Measurements from ENCODE around the gene MOV10L1.

Gene MOV10L1

GRCh38 chr22:50210378-50211139 lies 120.8 kb downstream of the MOV10L1 start:
- no peaks in the 10 kb centered on the region for H3K9me3 ChIP-seq (ENCODE audit: control insufficient read depth in 2 of 2, low read length in 2 of 2)
- H3K9ac ChIP-seq (ENCODE audit: low read depth in 1 of 2, low read length in 2 of 2) = no peak overlapping the region
- H3K4me3 ChIP-seq (ENCODE audit: low read length in 2 of 2) = no peak overlapping the region
- no peak overlapping the region for H3K27ac ChIP-seq (ENCODE audit: low read depth in 2 of 2, low read length in 2 of 2)
- H3K4me1 ChIP-seq (ENCODE audit: control insufficient read depth in 2 of 2, insufficient read depth in 2 of 2, low read length in 2 of 2) = peaks cover 0 to 3% of the 10 kb centered on the region in 2 donors
- H3K27me3 ChIP-seq (ENCODE audit: control insufficient read depth in 2 of 2, insufficient read depth in 2 of 2, low read length in 2 of 2) = no peaks in the 10 kb centered on the region
- peaks cover 49% of the 10 kb centered on the region in 2 donors for H3K36me3 ChIP-seq (ENCODE audit: control insufficient read depth in 2 of 2, insufficient read depth in 2 of 2, low read length in 2 of 2)

- no peaks in the 10 kb centered on the region for H3K9me3 ChIP-seq (ENCODE audit: control insufficient read depth in 2 of 2, low read length in 2 of 2)
- H3K4me3 ChIP-seq (ENCODE audit: low read length in 2 of 2) = no peak overlapping the region
- no peak overlapping the region for H3K9ac ChIP-seq (ENCODE audit: low read depth in 1 of 2, low read length in 2 of 2)
- peaks cover 55% of the 10 kb centered on the region in 2 donors for H3K36me3 ChIP-seq (ENCODE audit: control insufficient read depth in 2 of 2, insufficient read depth in 2 of 2, low read length in 2 of 2)
- no peaks in the 10 kb centered on the region for H3K27me3 ChIP-seq (ENCODE audit: control insufficient read depth in 2 of 2, insufficient read depth in 2 of 2, low read length in 2 of 2)
- peaks cover 0 to 3% of the 10 kb centered on the region in 2 donors for H3K4me1 ChIP-seq (ENCODE audit: control insufficient read depth in 2 of 2, insufficient read depth in 2 of 2, low read length in 2 of 2)
- no peak overlapping the region for H3K27ac ChIP-seq (ENCODE audit: low read depth in 2 of 2, low read length in 2 of 2)
These were observed 121.3 kb downstream of the MOV10L1 start for GRCh38 chr22:50211147-50211546.

Measured in mucosa of rectum (tissue), 2 donors.